ENCODE measurements around the gene ZFYVE19.

GRCh38 chr15:40844696-40845030 is 37.8 kb downstream of the ZFYVE19 start:
- TF ChIP-seq CTCF (conservative IDR thresholded peaks at IDR 0.05): no peak
- TF ChIP-seq EZH2 (IDR thresholded peaks at IDR 0.05; ENCODE audit: low read depth): no peak
